SW480 (cell line): ENCODE data around the gene PFKP.
A peak's percentile ranks its signal among the peaks of the same experiment; 100 is the strongest.

Source experiments
- DNase-seq: peaks from one replicate; pipeline ENCODE4 v3.0.0-alpha.2; 2016; ENCODE audit warnings: low spot score

The PFKP gene

GRCh38 chr10:3067118-3067858, at the start of gene PFKP:
TSS of gene PFKP (plus strand) at chr10:3067548. CDS start at chr10:3067596, 48 bp downstream.
- DNase-seq, result no peak

GRCh38 chr10:3018247-3018646, 49.1 kb upstream of the PFKP start:
- DNase-seq, result no peak

- no peak for DNase-seq
These were observed 47.0 kb upstream of the PFKP start for GRCh38 chr10:3020311-3020710.

- no peak for DNase-seq
These were observed 46.5 kb upstream of the PFKP start for GRCh38 chr10:3020881-3021280.

- DNase-seq, result no peak
These were observed 45.3 kb upstream of the PFKP start for GRCh38 chr10:3022027-3022426.

GRCh38 chr10:3023892-3024291, 43.5 kb upstream of the PFKP start:
- no peak for DNase-seq

GRCh38 chr10:3025026-3025683, 42.2 kb upstream of the PFKP start:
- no peak for DNase-seq

GRCh38 chr10:3027866-3028265, 39.5 kb upstream of the PFKP start:
- no peak for DNase-seq

- no peak for DNase-seq
These were observed 38.9 kb upstream of the PFKP start for GRCh38 chr10:3028441-3028840.

- no peak for DNase-seq
These were observed 36.6 kb upstream of the PFKP start for GRCh38 chr10:3030765-3031164.

GRCh38 chr10:3031490-3031889, 35.9 kb upstream of the PFKP start:
- DNase-seq, result no peak

GRCh38 chr10:3033925-3034324, 33.4 kb upstream of the PFKP start:
- no peak for DNase-seq

- no peak for DNase-seq
These were observed 32.7 kb upstream of the PFKP start for GRCh38 chr10:3034616-3035015.

GRCh38 chr10:3036155-3037021, 31.0 kb upstream of the PFKP start:
- no peak for DNase-seq

GRCh38 chr10:3037182-3037581, 30.2 kb upstream of the PFKP start:
- no peak for DNase-seq

- DNase-seq, result no peak
These were observed 27.3 kb upstream of the PFKP start for GRCh38 chr10:3040069-3040468.

- no peak for DNase-seq
These were observed 24.8 kb upstream of the PFKP start for GRCh38 chr10:3042589-3042988.

- peak; percentile 61 for DNase-seq
These were observed 23.6 kb upstream of the PFKP start for GRCh38 chr10:3043512-3044368.

GRCh38 chr10:3045471-3046209, 21.7 kb upstream of the PFKP start:
- no peak for DNase-seq

- no peak for DNase-seq
These were observed 21.1 kb upstream of the PFKP start for GRCh38 chr10:3046210-3046779.
